ENCODE results near the gene AHDC1. TPM values are rescaled to one million over a fixed set of nuclear protein-coding genes. Genes with fewer than 3 reads are reported as not detected.

The AHDC1 gene
- total and polyA plus RNA-seq, 2 of the 13 experiments (the other 11 are each of a cell fraction or from before 2014, with no cell fraction given): 1.0 to 2.7 TPM

DNA sequence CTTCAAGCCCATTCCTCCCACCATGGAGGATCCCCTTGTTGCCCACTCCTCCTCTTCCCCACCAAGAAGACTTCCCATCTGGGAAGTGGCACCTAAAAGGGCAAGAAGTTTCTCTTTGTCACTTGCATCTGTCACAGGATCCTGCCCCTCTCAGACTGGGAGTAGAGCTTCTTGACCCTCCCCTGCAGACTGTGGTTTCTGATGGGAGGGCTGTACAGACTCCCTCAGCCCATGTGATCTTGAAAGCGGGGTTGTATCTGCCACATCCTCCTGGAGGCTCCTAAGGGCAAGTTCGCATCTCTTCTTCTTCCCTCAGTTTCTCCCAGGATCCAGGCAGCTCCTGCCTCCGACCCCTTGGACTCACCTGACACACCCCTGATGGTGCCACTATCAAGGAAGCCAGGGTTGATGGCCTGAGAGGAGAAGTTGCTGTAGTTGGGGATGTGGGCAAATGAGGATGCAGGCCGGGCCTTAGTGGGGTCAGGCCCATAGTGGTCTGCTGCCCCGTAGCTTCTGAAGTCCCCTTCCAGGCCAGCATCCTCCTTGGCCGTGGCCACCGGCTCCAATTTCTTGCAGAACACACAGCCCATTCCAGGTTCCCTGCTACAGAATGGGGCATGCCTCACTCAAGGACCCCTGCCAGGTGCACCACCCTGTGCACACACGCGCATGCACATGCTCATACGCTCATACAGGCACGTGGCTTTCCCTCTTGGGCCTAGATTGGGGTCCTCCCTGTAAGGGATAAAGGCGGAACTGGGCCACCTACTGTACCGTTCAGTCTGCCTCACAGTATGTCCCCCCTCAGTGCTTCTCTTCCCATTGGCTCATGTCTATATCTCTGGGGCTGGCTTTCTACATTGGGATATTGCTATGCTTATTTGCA lies 19.6 kb upstream of the AHDC1 start (continued):
- TF ChIP-seq ZNF382 (CRISPR knock-in tag; IDR thresholded peaks at IDR 0.05; ENCODE audit: borderline replicate concordance) (no peak), PTBP1 (IDR thresholded peaks at IDR 0.05; ENCODE audit: low read depth, low read length, poor library complexity, severe bottlenecking) (no peak), FOXO1 (CRISPR knock-in tag; IDR thresholded peaks at IDR 0.05) (no peak)

DNA sequence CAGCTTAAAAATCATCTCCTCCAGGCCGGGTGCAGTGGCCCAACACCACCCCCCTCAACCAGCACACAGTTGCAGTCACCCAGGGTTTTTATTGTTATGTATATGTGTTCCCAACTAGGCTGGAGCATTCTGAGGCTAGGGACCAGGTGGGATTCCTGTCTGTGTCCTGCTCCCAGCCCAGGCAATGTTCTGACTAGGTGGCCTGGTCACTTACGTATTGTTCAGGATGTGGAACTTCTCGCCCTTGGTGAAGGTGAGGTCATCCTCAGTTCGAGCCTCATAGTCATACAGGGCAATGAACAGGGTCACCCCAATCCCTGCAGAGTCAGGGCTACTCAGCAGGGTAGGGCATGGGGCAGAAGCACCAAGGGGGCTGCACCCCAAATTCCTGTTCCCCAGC lies 18.9 kb upstream of the AHDC1 start:
- H3K36me3 ChIP-seq (replicated peaks in 1 of 2; ENCODE audit: control insufficient read depth in 1 of 2, insufficient read depth in 2 of 2, low read length in 2 of 2): no peaks in the 10 kb centered on the region
- TF ChIP-seq ZNF792 (CRISPR knock-in tag; IDR thresholded peaks at IDR 0.05) (no peak), GATA4 (IDR thresholded peaks at IDR 0.05; ENCODE audit: borderline replicate concordance, low read depth) (no peak), SSRP1 (CRISPR knock-in tag; IDR thresholded peaks at IDR 0.05) (no peak), XBP1 (CRISPR knock-in tag; IDR thresholded peaks at IDR 0.05) (no peak), HNRNPUL1 (IDR thresholded peaks at IDR 0.05; ENCODE audit: low read depth, low read length) (no peak), SIN3A (IDR thresholded peaks at IDR 0.05; ENCODE audit: borderline replicate concordance, low read depth, low read length) (no peak), ZNF605 (CRISPR knock-in tag; IDR thresholded peaks at IDR 0.05) (no peak), RCOR2 (CRISPR knock-in tag; IDR thresholded peaks at IDR 0.05) (no peak), NBN (conservative IDR thresholded peaks at IDR 0.05) (no peak)
- TF ChIP-seq, protein P1, sequence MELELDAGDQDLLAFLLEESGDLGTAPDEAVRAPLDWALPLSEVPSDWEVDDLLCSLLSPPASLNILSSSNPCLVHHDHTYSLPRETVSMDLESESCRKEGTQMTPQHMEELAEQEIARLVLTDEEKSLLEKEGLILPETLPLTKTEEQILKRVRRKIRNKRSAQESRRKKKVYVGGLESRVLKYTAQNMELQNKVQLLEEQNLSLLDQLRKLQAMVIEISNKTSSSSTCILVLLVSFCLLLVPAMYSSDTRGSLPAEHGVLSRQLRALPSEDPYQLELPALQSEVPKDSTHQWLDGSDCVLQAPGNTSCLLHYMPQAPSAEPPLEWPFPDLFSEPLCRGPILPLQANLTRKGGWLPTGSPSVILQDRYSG (CRISPR knock-in tag; IDR thresholded peaks at IDR 0.05): no peak
- TF ChIP-seq, protein P2, sequence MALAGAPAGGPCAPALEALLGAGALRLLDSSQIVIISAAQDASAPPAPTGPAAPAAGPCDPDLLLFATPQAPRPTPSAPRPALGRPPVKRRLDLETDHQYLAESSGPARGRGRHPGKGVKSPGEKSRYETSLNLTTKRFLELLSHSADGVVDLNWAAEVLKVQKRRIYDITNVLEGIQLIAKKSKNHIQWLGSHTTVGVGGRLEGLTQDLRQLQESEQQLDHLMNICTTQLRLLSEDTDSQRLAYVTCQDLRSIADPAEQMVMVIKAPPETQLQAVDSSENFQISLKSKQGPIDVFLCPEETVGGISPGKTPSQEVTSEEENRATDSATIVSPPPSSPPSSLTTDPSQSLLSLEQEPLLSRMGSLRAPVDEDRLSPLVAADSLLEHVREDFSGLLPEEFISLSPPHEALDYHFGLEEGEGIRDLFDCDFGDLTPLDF (CRISPR knock-in tag; IDR thresholded peaks at IDR 0.05): no peak
- TF ChIP-seq, protein P3, sequence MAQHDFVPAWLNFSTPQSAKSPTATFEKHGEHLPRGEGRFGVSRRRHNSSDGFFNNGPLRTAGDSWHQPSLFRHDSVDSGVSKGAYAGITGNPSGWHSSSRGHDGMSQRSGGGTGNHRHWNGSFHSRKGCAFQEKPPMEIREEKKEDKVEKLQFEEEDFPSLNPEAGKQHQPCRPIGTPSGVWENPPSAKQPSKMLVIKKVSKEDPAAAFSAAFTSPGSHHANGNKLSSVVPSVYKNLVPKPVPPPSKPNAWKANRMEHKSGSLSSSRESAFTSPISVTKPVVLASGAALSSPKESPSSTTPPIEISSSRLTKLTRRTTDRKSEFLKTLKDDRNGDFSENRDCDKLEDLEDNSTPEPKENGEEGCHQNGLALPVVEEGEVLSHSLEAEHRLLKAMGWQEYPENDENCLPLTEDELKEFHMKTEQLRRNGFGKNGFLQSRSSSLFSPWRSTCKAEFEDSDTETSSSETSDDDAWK (CRISPR knock-in tag; IDR thresholded peaks at IDR 0.05): no peak
- TF ChIP-seq, protein P4, sequence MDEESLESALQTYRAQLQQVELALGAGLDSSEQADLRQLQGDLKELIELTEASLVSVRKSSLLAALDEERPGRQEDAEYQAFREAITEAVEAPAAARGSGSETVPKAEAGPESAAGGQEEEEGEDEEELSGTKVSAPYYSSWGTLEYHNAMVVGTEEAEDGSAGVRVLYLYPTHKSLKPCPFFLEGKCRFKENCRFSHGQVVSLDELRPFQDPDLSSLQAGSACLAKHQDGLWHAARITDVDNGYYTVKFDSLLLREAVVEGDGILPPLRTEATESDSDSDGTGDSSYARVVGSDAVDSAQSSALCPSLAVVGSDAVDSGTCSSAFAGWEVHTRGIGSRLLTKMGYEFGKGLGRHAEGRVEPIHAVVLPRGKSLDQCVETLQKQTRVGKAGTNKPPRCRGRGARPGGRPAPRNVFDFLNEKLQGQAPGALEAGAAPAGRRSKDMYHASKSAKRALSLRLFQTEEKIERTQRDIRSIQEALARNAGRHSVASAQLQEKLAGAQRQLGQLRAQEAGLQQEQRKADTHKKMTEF (CRISPR knock-in tag; IDR thresholded peaks at IDR 0.05): no peak

More for the DNA sequence above, 18.9 kb upstream of the AHDC1 start:
- no peaks in the 10 kb centered on the region for H3K79me2 ChIP-seq (ENCODE audit: insufficient read depth, low read length)
- no peak overlapping the region for H3K9ac ChIP-seq (ENCODE audit: insufficient read depth, low read depth, low read length)
- no TSS peak for BruUV-seq (replicated peaks)
- ChIA-PET CTCF (ENCODE audit: low intra/inter-chr PET ratio, low total read pairs) (no interaction called here), POLR2A (no interaction called here)
- FAIRE-seq (no peak), ATAC-seq (no peak), DNase-seq (ENCODE audit: low spot score) (no peak)
- H3K4me2 ChIP-seq (ENCODE audit: low read depth, low read length): no peak overlapping the region
- peaks cover 47% of the 10 kb centered on the region for H3K4me1 ChIP-seq (ENCODE audit: insufficient read depth, low read length)
- H3K4me3 ChIP-seq (replicated peaks in 1 of 3; ENCODE audit: insufficient read depth in 1 of 3, low read depth in 2 of 3, low read length in 3 of 3): no peak overlapping the region
- in situ Hi-C loops (cut with HindIII; ENCODE audit: extremely low pct_ligation_motif_present, low pct_unique_long_range_greater_than_20kb) (no loop called here), intact Hi-C loops (cut with micrococcal nuclease; ENCODE audit: unreplicated experiment) (no loop called here)
- H3K27ac ChIP-seq (ENCODE audit: extremely low read length, insufficient read depth, low read length): no peak overlapping the region
- WGBS (ENCODE audit: low lambda C conversion rate): 32% methylated on average over 3 of the region's 4 CpGs
- H3K9me3 ChIP-seq (ENCODE audit: low read length): no peaks in the 10 kb centered on the region
- H4K20me1 ChIP-seq (ENCODE audit: insufficient read depth, low read length): no peaks in the 10 kb centered on the region
- peaks cover 0 to 8% of the 10 kb centered on the region in 2 experiments; a peak in 2 of 5 replicates for H3K27me3 ChIP-seq (ENCODE audit: control insufficient read depth in 1 of 2, insufficient read depth in 2 of 2, low read length in 2 of 2)
- no peak overlapping the region for H2AFZ ChIP-seq (ENCODE audit: low read length)

Data from HepG2 (cell line).